ENCODE results near the gene ADI1.

GRCh38 chr2:3469486-3469885 is 49.8 kb downstream of the ADI1 start:
- TF ChIP-seq EZH2 (IDR thresholded peaks at IDR 0.05; ENCODE audit: insufficient read depth, poor library complexity, severe bottlenecking) (no peak), EZH2phosphoT487 (IDR thresholded peaks at IDR 0.05; ENCODE audit: insufficient read depth, low read depth) (no peak)
